ENCODE measurements around the gene IKBKG.

DNA sequence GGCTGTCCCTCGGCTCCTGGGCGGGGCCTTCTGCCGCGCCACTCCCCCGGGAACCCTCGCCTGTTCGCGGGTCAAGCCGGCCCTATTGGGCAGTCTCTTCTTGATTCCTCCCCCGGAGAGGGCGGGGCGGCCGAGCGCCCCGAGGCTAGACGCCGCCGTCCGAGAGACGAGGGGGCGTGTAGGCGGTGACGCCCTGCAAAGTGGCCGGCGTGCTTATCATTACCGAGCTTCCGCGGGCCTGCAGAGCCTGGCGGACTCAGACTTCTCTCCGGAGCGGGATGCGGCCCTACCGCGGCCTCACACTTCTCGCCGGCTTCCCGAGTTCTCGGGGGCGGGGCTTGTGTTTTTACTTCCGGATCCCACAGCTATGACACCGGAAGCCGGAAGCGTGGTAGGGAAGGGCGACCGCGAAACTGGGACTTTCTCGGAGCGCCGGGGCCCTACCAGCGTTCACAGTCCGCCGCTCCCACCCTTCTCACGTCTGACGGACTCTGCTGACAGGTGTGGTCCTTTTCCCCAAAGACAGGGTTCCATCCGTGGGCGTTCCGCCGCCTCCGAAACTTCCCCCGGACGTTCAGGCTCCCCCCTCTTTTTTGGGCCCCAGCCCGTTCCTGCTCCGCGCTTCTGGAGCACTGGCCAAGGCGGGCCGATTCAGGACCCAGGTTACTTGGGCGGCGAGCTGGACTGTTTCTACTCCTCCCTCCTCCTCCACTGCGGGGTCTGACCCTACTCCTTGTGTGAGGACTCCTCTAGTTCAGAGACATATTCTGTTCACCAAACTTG, at the start of gene IKBKG:
- TF ChIP-seq SPI1 (IDR thresholded peaks at IDR 0.05; ENCODE audit: low read depth, low read length) (no peak), POLR2A (IDR thresholded peaks at IDR 0.05; ENCODE audit: low read depth, low read length) (0 out of 2 replicates have a peak, but pooled peaks have one; percentile 1), POLR2AphosphoS5 (IDR thresholded peaks at IDR 0.05; ENCODE audit: low read depth, low read length) (0 out of 2 replicates have a peak, but pooled peaks have one; percentile 42), TAF1 (IDR thresholded peaks at IDR 0.05; ENCODE audit: low read depth, low read length) (peak; percentile 38; the same call in 1 of the 2 replicates), PAX5 (IDR thresholded peaks at IDR 0.05; ENCODE audit: insufficient read depth, low read length, severe bottlenecking) (no peak)

Measured in GM12891 (cell line).